Liver (tissue), 10 donors: ENCODE data around the gene TH. TPM values are rescaled to one million over a fixed set of nuclear protein-coding genes. Genes with fewer than 3 reads are reported as not detected.
A peak's percentile ranks its signal among the peaks of the same experiment; 100 is the strongest.

Experiments
- DNase-seq: peaks from one replicate; pipeline ENCODE4 v3.0.0-alpha.2; 2017; ENCODE audit warnings: low spot score
- H3K27ac ChIP-seq, 2 donors: one replicate each; pipeline ENCODE4 v1.7.0; 2013; ENCODE audit warnings: inconsistent platforms in 2 of 2, low read length in 2 of 2, control low read depth in 1 of 2, low read depth in 1 of 2, mild to moderate bottlenecking in 1 of 2
- H3K27me3 ChIP-seq, 4 donors: one replicate each; pipeline versions ENCODE4 v1.6.1 to v1.7.0; 2013; ENCODE audit warnings: low read length in 3 of 4, inconsistent platforms in 1 of 4, mild to moderate bottlenecking in 1 of 4, moderate library complexity in 1 of 4; ENCODE audit not compliant: control insufficient read depth in 4 of 4, insufficient read depth in 4 of 4
- H3K36me3 ChIP-seq, 4 donors: one replicate each; pipeline versions ENCODE4 v1.6.1 to v1.7.0; 2013; ENCODE audit warnings: low read length in 3 of 4, mild to moderate bottlenecking in 3 of 4, low read depth in 1 of 4, moderate library complexity in 1 of 4; ENCODE audit not compliant: control insufficient read depth in 4 of 4, insufficient read depth in 3 of 4
- H3K4me1 ChIP-seq, 4 donors: one replicate each; pipeline versions ENCODE4 v1.6.1 to v1.7.0; 2013; ENCODE audit warnings: low read length in 3 of 4, mild to moderate bottlenecking in 3 of 4, moderate library complexity in 1 of 4; ENCODE audit not compliant: control insufficient read depth in 4 of 4, insufficient read depth in 4 of 4
- H3K4me3 ChIP-seq, 3 donors: one replicate each; pipeline versions ENCODE4 v1.6.1 to v1.7.0; 2013; ENCODE audit warnings: low read length in 3 of 3, control low read depth in 1 of 3, low read depth in 1 of 3, mild to moderate bottlenecking in 1 of 3
- H3K9ac ChIP-seq, 2 donors: one replicate each; pipeline ENCODE4 v1.7.0; 2013; ENCODE audit warnings: low read length in 2 of 2, mild to moderate bottlenecking in 2 of 2, moderate library complexity in 2 of 2, control low read depth in 1 of 2, low read depth in 1 of 2
- H3K9me3 ChIP-seq, 4 donors: one replicate each; pipeline versions ENCODE4 v1.6.1 to v1.7.0; 2013; ENCODE audit warnings: low read length in 3 of 4; ENCODE audit not compliant: control insufficient read depth in 4 of 4
- FOXA2 ChIP-seq: IDR thresholded peaks from 2 replicates; pipeline ENCODE4 v1.6.1; 2016; ENCODE audit warnings: antibody characterized with exemption
- GABPA ChIP-seq, 2 donors: IDR thresholded peaks in 1 of 2; conservative IDR thresholded peaks in 1 of 2; 2 replicates each; pipeline ENCODE4 v1.6.1; 2016; ENCODE audit warnings: antibody characterized with exemption in 2 of 2, mild to moderate bottlenecking in 1 of 2, moderate library complexity in 1 of 2
- NR2F2 ChIP-seq: IDR thresholded peaks from 2 replicates; pipeline ENCODE4 v1.6.1; 2016; ENCODE audit warnings: antibody characterized with exemption
- RAD21 ChIP-seq, 2 donors: IDR thresholded peaks; 2 replicates each; pipeline ENCODE4 v1.6.1; 2016; ENCODE audit warnings: antibody characterized with exemption in 2 of 2, mild to moderate bottlenecking in 2 of 2
- RXRA ChIP-seq, 2 donors: IDR thresholded peaks; 2 replicates each; pipeline ENCODE4 v1.6.1; 2017 to 2018; ENCODE audit warnings: antibody characterized with exemption in 2 of 2, mild to moderate bottlenecking in 1 of 2
- SP1 ChIP-seq: IDR thresholded peaks from 2 replicates; pipeline ENCODE4 v1.6.1; 2018; ENCODE audit warnings: antibody characterized with exemption, mild to moderate bottlenecking
- WGBS: extraction: QIAGEN DNeasy Blood & Tissue Kit; methylation state at CpG from one replicate; pipeline ENCODE4 v1.1.7; 2013; 5-methylcytosine and 5-hydroxymethylcytosine counted together
- polyA plus RNA-seq, 2 donors: library from polyadenylated mRNA; stranded (reverse) in 1 of 2; unstranded in 1 of 2; fragments of 200-250 nt in 1 of 2; fragments of >200 nt in 1 of 2; fragmentation: Nextera tagmentation in 1 of 2; extraction: Ambion mirVana in 1 of 2; gene quantifications; one replicate each; pipeline versions ENCODE4 v1.2.1 to v1.2.3, GENCODE V29; 2013 to 2015
- small RNA-seq: library from RNA; depleted of rRNA; stranded (forward); fragments of <200 nt; gene quantifications from one replicate; pipeline ENCODE3, GENCODE V24; 2014
- total RNA-seq, 2 donors: library from RNA; depleted of rRNA; stranded (reverse); fragments of >200 nt; gene quantifications; one replicate each; pipeline ENCODE4 v1.2.3, GENCODE V29; 2014
- donor health status: healthy.
- donor health status: healthy.
- donor health status: healthy.
- donor health status: healthy.
- donor health status: healthy.

The TH gene
- total and polyA plus RNA-seq, 4 donors, result 0.13 to 0.24 TPM; not detected in 2

GRCh38 chr11:2114430-2115241, 57.0 kb downstream of the TH start:
- Histone ChIP-seq H3K9ac (no peak overlapping the region), H3K27ac (no peak overlapping the region), H3K4me3 (no peak overlapping the region), H3K36me3 (no peaks in the 10 kb centered on the region), H3K27me3 (no peaks in the 10 kb centered on the region), H3K9me3 (peaks cover 0 to 5% (median 4%) of the 10 kb centered on the region in 4 donors), H3K4me1 (no peaks in the 10 kb centered on the region)
- no peak for DNase-seq
- TF ChIP-seq NR2F2 (peak; percentile 18), RXRA (IDR thresholded peaks at IDR 0.05) (peak in 1 of 2 donors; percentile 18), SP1 (peak; percentile 16), GABPA (IDR thresholded peaks at IDR 0.05 in 1 of 2, conservative IDR thresholded peaks at IDR 0.05 in 1 of 2) (no peak), FOXA2 (no peak), RAD21 (IDR thresholded peaks at IDR 0.05) (no peak)
- 88% methylated on average over 32 of the region's 32 CpGs for WGBS

Small RNA genes within 50 kb of the gene (small RNA-seq; reads per million reads assigned to genes)
- not detected for gene MIR4686
- gene MIR483, result 70.2 reads per million, percentile 97 among the genes with 10 or more reads in this experiment

Other genes with a start within 250 kb of the TH start
- gene MRPL23, start 224.5 kb downstream of the TH start, total RNA-seq, result 10 to 100 TPM; 33.0 to 83.9 TPM
- gene MRPL23, start 224.5 kb downstream of the TH start, polyA plus RNA-seq, result 10 to 100 TPM; 67.1 to 68.0 TPM
- gene H19, start 174.0 kb downstream of the TH start, total RNA-seq, result over 10,000 TPM in 1 of 2 donors, 100 to 1,000 TPM in 1; 238 to 16,780 TPM
- gene H19, start 174.0 kb downstream of the TH start, polyA plus RNA-seq, result 100 to 1,000 TPM; 194 to 426 TPM
- 1,000 to 10,000 TPM in 1 of 2 donors, 10 to 100 TPM in 1; 70.5 to 1,440 TPM for gene IGF2, start 32.4 kb downstream of the TH start, total RNA-seq
- 100 to 1,000 TPM; 125 to 259 TPM for gene IGF2, start 32.4 kb downstream of the TH start, polyA plus RNA-seq
- gene INS, start 10.6 kb downstream of the TH start, total RNA-seq, result under 1 TPM in 1 of 2 donors, not detected in 1; 0.37 TPM
- under 1 TPM in 1 of 2 donors, not detected in 1; 0.16 TPM for gene INS, start 10.6 kb downstream of the TH start, polyA plus RNA-seq
- gene ASCL2, start 98.8 kb upstream of the TH start, total RNA-seq, result under 1 TPM; 0.17 to 0.47 TPM
- under 1 TPM; 0.29 to 0.36 TPM for gene ASCL2, start 98.8 kb upstream of the TH start, polyA plus RNA-seq
- gene C11orf21, start 130.1 kb upstream of the TH start, total RNA-seq, result 10 to 100 TPM in 1 of 2 donors, under 1 TPM in 1; 0.67 to 16.2 TPM
- gene C11orf21, start 130.1 kb upstream of the TH start, polyA plus RNA-seq, result under 1 TPM; 0.14 to 0.22 TPM
- 10 to 100 TPM in 1 of 2 donors, under 1 TPM in 1; 0.25 to 71.4 TPM for gene TSPAN32, start 130.2 kb upstream of the TH start, total RNA-seq
- under 1 TPM; 0.32 to 0.57 TPM for gene TSPAN32, start 130.2 kb upstream of the TH start, polyA plus RNA-seq
- 100 to 1,000 TPM in 1 of 2 donors, 10 to 100 TPM in 1; 76.9 to 190 TPM for gene CD81, start 205.5 kb upstream of the TH start, total RNA-seq
- 100 to 1,000 TPM; 139 to 712 TPM for gene CD81, start 205.5 kb upstream of the TH start, polyA plus RNA-seq
- gene TSSC4, start 228.9 kb upstream of the TH start, total RNA-seq, result 10 to 100 TPM; 16.6 to 18.5 TPM
- gene TSSC4, start 228.9 kb upstream of the TH start, polyA plus RNA-seq, result 10 to 100 TPM; 15.8 to 19.1 TPM